Measurements from ENCODE around the gene ZNF524.
A peak's percentile ranks its signal among the peaks of the same experiment; 100 is the strongest.
"Not testable (repeated sequence)": the region's sequence is repeated elsewhere in the genome, so short reads cannot be mapped to it uniquely, and the experiment has no call there.

Gene ZNF524

GRCh38 chr19:55581823-55582223, 18.3 kb upstream of the ZNF524 start:
- no peak for DNase-seq

GRCh38 chr19:55582284-55582683, 17.8 kb upstream of the ZNF524 start:
- not testable (repeated sequence) for DNase-seq

- DNase-seq = not testable (repeated sequence)
Measured at GRCh38 chr19:55583897-55584296, 16.2 kb upstream of the ZNF524 start.

- no peak for DNase-seq
Measured at GRCh38 chr19:55584871-55585270, 15.2 kb upstream of the ZNF524 start.

GRCh38 chr19:55585658-55586339, 14.3 kb upstream of the ZNF524 start:
- DNase-seq = no peak

GRCh38 chr19:55586976-55587668, 13.0 kb upstream of the ZNF524 start:
- DNase-seq = peak; percentile 33

- no peak for DNase-seq
Measured at GRCh38 chr19:55588738-55589137, 11.3 kb upstream of the ZNF524 start.

GRCh38 chr19:55590109-55590508, 10.0 kb upstream of the ZNF524 start:
- no peak for DNase-seq

GRCh38 chr19:55590617-55591016, 9.5 kb upstream of the ZNF524 start:
- DNase-seq = no peak

GRCh38 chr19:55591555-55591954, 8.5 kb upstream of the ZNF524 start:
- DNase-seq = no peak

GRCh38 chr19:55592391-55593090, 7.5 kb upstream of the ZNF524 start:
- DNase-seq = no peak

GRCh38 chr19:55593096-55593772, 6.9 kb upstream of the ZNF524 start:
- no peak for DNase-seq

GRCh38 chr19:55594996-55595545, 5.0 kb upstream of the ZNF524 start:
- DNase-seq = no peak

GRCh38 chr19:55596304-55596703, 3.8 kb upstream of the ZNF524 start:
- no peak for DNase-seq

GRCh38 chr19:55597501-55597921, 2.6 kb upstream of the ZNF524 start:
- DNase-seq = no peak

GRCh38 chr19:55598034-55598433, 2.1 kb upstream of the ZNF524 start:
- no peak for DNase-seq

GRCh38 chr19:55598719-55599467, 1.2 kb upstream of the ZNF524 start:
- peak; percentile 79 for DNase-seq

GRCh38 chr19:55599468-55599841, 633 bp upstream of the ZNF524 start, which contains the start of gene FIZ1:
Gene FIZ1 (minus strand): TSS chr19:55599517. CDS start chr19:55597865, 1,652 bp downstream.
- DNase-seq = peak; percentile 81

GRCh38 chr19:55600662-55601028, 557 bp downstream of the ZNF524 start:
- DNase-seq = no peak

- DNase-seq = no peak
Measured at GRCh38 chr19:55601084-55601483, 996 bp downstream of the ZNF524 start.

- DNase-seq = no peak
Measured at GRCh38 chr19:55602104-55603001, 2.3 kb downstream of the ZNF524 start.
